Measurements from ENCODE around the gene CHURC1.
A peak's percentile ranks its signal among the peaks of the same experiment; 100 is the strongest.

CHURC1 gene

DNA sequence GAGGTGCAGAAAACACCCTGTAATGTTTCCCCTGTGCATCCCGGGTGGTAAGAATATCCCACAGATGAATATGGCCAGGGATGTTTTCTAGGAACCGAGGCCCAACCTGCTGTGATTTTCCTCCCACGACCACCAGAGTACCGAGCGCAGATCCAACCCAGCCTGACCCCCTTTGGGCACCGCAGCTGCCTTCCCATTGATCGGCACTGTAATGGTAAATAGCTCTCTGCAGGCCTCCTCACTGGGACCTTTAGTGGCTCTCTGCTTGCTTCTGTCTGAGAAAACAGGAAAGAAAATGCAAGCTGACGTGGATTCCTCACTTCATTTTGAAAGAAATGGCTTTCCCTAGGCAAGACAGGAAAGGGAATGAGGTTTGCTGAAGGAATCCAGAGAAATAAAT is 60.3 kb downstream of the CHURC1 start:
- no peaks in the 10 kb centered on the region for H3K9me3 ChIP-seq (ENCODE audit: control insufficient read depth in 5 of 5, low read length in 5 of 5)
- no peaks in the 10 kb centered on the region for H3K36me3 ChIP-seq (ENCODE audit: control insufficient read depth in 5 of 5, insufficient read depth in 5 of 5, low read length in 5 of 5)
- H3K27ac ChIP-seq (ENCODE audit: low read depth, low read length), result no peak overlapping the region
- H3K9ac ChIP-seq (ENCODE audit: low read length in 5 of 5), result no peak overlapping the region
- peaks cover 0 to 15% (median 12%) of the 10 kb centered on the region in 5 donors for H3K4me1 ChIP-seq (ENCODE audit: control insufficient read depth in 5 of 5, insufficient read depth in 5 of 5, low read length in 5 of 5)
- no peak overlapping the region for H3K4me3 ChIP-seq (ENCODE audit: low read depth in 1 of 5, low read length in 5 of 5)
- H3K27me3 ChIP-seq (ENCODE audit: control insufficient read depth in 5 of 5, insufficient read depth in 4 of 5, low read length in 5 of 5), result peaks cover 0 to 6% (median 5%) of the 10 kb centered on the region in 5 donors

DNA sequence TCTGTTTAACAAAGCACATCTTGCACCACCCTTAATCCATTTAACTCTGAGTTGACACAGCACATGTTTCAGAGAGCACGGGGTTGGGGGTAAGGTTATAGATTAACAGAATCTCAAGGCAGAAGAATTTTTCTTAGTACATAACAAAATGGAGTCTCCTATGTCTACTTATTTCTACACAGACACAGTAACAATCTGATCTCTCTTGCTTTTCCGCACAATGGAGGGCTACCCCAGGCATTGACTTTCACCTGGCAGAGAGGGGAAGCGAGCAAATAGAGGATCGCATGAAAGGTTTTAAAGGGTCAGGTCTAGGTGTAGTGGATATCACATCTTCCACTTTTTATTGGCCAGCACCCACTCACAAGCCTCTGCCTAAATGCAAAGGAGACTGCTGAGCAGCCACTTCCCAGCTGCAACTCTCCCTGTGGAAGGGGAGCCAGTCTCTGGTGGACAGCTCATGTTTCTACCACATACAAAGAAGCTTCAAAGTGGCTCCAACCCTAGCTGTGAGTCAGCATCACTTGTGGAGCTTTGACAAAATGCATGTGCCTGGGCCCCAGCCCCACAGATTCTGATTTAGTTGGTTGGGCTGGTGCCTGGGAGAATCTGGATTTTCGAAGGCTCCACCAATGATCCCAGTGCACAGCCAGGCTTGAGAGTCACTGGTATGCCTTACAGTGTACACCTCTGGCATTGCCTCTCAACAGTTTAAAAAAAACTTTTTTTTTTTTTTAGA is 65.2 kb downstream of the CHURC1 start:
- Histone ChIP-seq H3K4me3 (ENCODE audit: low read depth in 1 of 5, low read length in 5 of 5) (no peak overlapping the region), H3K27ac (ENCODE audit: low read depth, low read length) (no peak overlapping the region), H3K4me1 (ENCODE audit: control insufficient read depth in 5 of 5, insufficient read depth in 5 of 5, low read length in 5 of 5) (peaks cover 0 to 4% (median 3%) of the 10 kb centered on the region in 5 donors), H3K27me3 (ENCODE audit: control insufficient read depth in 5 of 5, insufficient read depth in 4 of 5, low read length in 5 of 5) (no peaks in the 10 kb centered on the region), H3K9me3 (ENCODE audit: control insufficient read depth in 5 of 5, low read length in 5 of 5) (no peaks in the 10 kb centered on the region), H3K9ac (ENCODE audit: low read length in 5 of 5) (no peak overlapping the region), H3K36me3 (ENCODE audit: control insufficient read depth in 5 of 5, insufficient read depth in 5 of 5, low read length in 5 of 5) (no peaks in the 10 kb centered on the region)

DNA sequence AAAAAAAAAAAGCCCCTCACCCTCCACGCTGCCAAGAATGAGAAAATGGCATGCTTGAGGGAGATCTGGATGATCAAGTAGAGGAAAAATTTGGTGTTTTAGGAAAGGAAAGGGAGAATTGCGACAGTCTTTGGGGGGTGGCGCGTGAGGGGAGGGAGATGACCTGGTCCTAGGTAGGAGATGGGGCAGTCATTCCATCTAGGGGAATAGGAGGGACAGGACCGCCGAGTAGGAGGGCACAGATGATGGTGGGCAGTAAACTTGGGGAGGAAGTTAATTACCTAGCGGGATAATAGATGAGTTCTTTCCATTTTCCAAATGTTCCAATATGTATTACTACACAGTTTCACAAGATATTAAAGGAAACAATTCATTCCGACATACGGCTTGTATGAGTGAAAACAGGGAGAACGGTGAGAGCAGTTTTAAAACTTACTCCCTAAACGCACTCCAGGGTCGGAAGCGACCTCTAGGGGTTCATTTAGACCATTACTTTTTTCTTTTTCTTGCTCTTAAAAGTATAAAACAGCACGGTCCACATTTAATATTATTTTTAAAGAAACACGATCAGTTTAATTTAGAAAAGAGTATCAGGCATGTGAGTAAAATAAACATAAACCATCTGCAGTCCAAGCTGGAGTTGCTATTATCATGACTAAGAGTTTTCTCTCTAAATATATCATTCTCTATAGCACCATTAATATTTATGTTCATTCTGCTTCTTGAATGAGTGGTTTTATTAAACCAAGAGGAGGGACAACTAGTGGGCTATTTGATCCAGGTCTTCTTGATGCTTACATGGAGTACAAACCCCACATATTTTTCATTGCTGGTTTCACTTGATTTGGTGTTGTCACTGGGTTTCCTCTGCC is 69.4 kb downstream of the CHURC1 start:
- H3K4me3 ChIP-seq (ENCODE audit: low read depth in 1 of 5, low read length in 5 of 5), result no peak overlapping the region
- H3K36me3 ChIP-seq (ENCODE audit: control insufficient read depth in 5 of 5, insufficient read depth in 5 of 5, low read length in 5 of 5), result no peaks in the 10 kb centered on the region
- peaks cover 3 to 23% (median 21%) of the 10 kb centered on the region in 5 donors for H3K4me1 ChIP-seq (ENCODE audit: control insufficient read depth in 5 of 5, insufficient read depth in 5 of 5, low read length in 5 of 5)
- H3K9ac ChIP-seq (ENCODE audit: low read length in 5 of 5), result peak overlapping the region in 2 of 5 donors; percentile 4 to 54
- no peak overlapping the region for H3K27ac ChIP-seq (ENCODE audit: low read depth, low read length)
- no peaks in the 10 kb centered on the region for H3K27me3 ChIP-seq (ENCODE audit: control insufficient read depth in 5 of 5, insufficient read depth in 4 of 5, low read length in 5 of 5)
- no peaks in the 10 kb centered on the region for H3K9me3 ChIP-seq (ENCODE audit: control insufficient read depth in 5 of 5, low read length in 5 of 5)
